ENCODE results near the gene LAMA2.

- no peak for TF ChIP-seq CTCF (conservative IDR thresholded peaks at IDR 0.05 in 1 of 2, IDR thresholded peaks at IDR 0.05 in 1 of 2; ENCODE audit: extremely low read depth in 1 of 2, insufficient read depth in 1 of 2, low read depth in 1 of 2, low read length in 2 of 2)
- no peak for TF ChIP-seq EZH2 (IDR thresholded peaks at IDR 0.05; ENCODE audit: borderline replicate concordance, low read length)
These were observed 211.2 kb downstream of the LAMA2 start for GRCh38 chr6:129094147-129094546.
